ENCODE results near the gene SMYD3.

GRCh38 chr1:246398126-246398813 lies 108.8 kb downstream of the SMYD3 start:
- TF ChIP-seq CTCF (IDR thresholded peaks at IDR 0.05; ENCODE audit: insufficient read depth, low read depth, low read length) (no peak), EZH2 (IDR thresholded peaks at IDR 0.05; ENCODE audit: insufficient read depth, low read length) (no peak)

Measured in astrocyte (in vitro differentiated cells and primary cell).